Endothelial cell of umbilical vein (primary cell): Measurements from ENCODE around the gene MRPL55. TPM values are rescaled to one million over a fixed set of nuclear protein-coding genes. Genes with fewer than 3 reads are reported as not detected.

Experiments
- BruUV-seq: library from RNA; stranded (reverse); fragments of 400-500 nt; replicated peaks from 2 replicates; lab custom pipeline; 2021; lab: Mats Ljungman, UMichigan
- CTCF ChIA-PET: fragments of 300-600, 350-600 bp; sonication (Branson Sonifier 250); formaldehyde crosslinking; loops from one replicate; lab custom pipeline; 2021; ENCODE audit warnings: antibody characterized with exemption, inconsistent platforms; lab: Charles Lee
- POLR2A ChIA-PET: fragments of 300-600, 350-600 bp; sonication (Branson Sonifier 250); formaldehyde crosslinking; loops from one replicate; lab custom pipeline; 2021; ENCODE audit warnings: antibody characterized with exemption, inconsistent platforms; lab: Charles Lee
- DNase-seq: peaks from one replicate; pipeline ENCODE4 v3.0.0-alpha.2; 2011; ENCODE audit warnings: low read depth, low spot score
- FAIRE-seq: peaks from 2 replicates; lab custom pipeline; 2011; peaks lifted over from hg19 to GRCh38; lab: Jason Lieb, UNC
- H2AFZ ChIP-seq: 2 replicates; pipeline ENCODE4 v1.6.0; 2012; ENCODE audit warnings: low read depth, low read length, control low read depth, inconsistent platforms
- H3K27ac ChIP-seq: 2 replicates; pipeline ENCODE4 v1.5.1; 2011; ENCODE audit warnings: low read depth, mild to moderate bottlenecking, control low read depth, low read length, moderate library complexity; ENCODE audit not compliant: insufficient read depth
- H3K27me3 ChIP-seq, 2 experiments: 2 replicates each; pipeline versions ENCODE4 v1.6.0 to v1.6.1; 2011; ENCODE audit warnings: low read length in 2 of 2, mixed read lengths in 1 of 2; ENCODE audit not compliant: control insufficient read depth in 2 of 2, insufficient read depth in 2 of 2
- H3K36me3 ChIP-seq, 2 experiments: 2 replicates in 1 of 2; 3 replicates in 1 of 2; pipeline ENCODE4 v1.5.1; 2011; ENCODE audit warnings: low read length in 2 of 2, mild to moderate bottlenecking in 1 of 2, moderate library complexity in 1 of 2; ENCODE audit not compliant: control insufficient read depth in 2 of 2, insufficient read depth in 2 of 2; ENCODE audit errors: extremely low read depth in 1 of 2
- H3K4me1 ChIP-seq: 3 replicates; pipeline ENCODE4 v1.5.1; 2011; ENCODE audit warnings: mild to moderate bottlenecking, low read length; ENCODE audit not compliant: control insufficient read depth, insufficient read depth; ENCODE audit errors: extremely low read depth
- H3K4me2 ChIP-seq: 2 replicates; pipeline ENCODE4 v1.6.1; 2011; ENCODE audit warnings: low read length, control low read depth, mixed read lengths; ENCODE audit not compliant: insufficient read depth
- H3K4me3 ChIP-seq, 3 experiments: fragments of 200-600 bp in 1 of 3; sonication (generic), shearing (Covaris generic) in 1 of 3; replicated peaks in 1 of 3; 2 replicates each; pipeline ENCODE4 v1.5.1; 2011 to 2016; ENCODE audit warnings: control low read depth in 3 of 3, low read length in 3 of 3, mild to moderate bottlenecking in 2 of 3, inconsistent platforms in 1 of 3, low read depth in 1 of 3, moderate library complexity in 1 of 3; ENCODE audit not compliant: insufficient read depth in 1 of 3
- H3K79me2 ChIP-seq: 2 replicates; pipeline ENCODE4 v1.6.0; 2012; ENCODE audit warnings: low read length, inconsistent platforms; ENCODE audit not compliant: control insufficient read depth, insufficient read depth
- H3K9ac ChIP-seq: replicated peaks from 2 replicates; pipeline ENCODE3; 2011; ENCODE audit warnings: low read length, control low read depth; ENCODE audit not compliant: insufficient read depth; ENCODE audit errors: extremely low read depth
- H3K9me1 ChIP-seq: replicated peaks from 3 replicates; pipeline ENCODE4 v1.6.0; 2011; ENCODE audit warnings: mild to moderate bottlenecking, low read length; ENCODE audit not compliant: control insufficient read depth, insufficient read depth; ENCODE audit errors: extremely low read depth
- H3K9me3 ChIP-seq: replicated peaks from 2 replicates; pipeline ENCODE4 v1.5.1; 2012; ENCODE audit warnings: low read length, inconsistent platforms; ENCODE audit not compliant: control insufficient read depth, insufficient read depth
- H4K20me1 ChIP-seq: replicated peaks from 2 replicates; pipeline ENCODE3; 2011; ENCODE audit warnings: mild to moderate bottlenecking, low read length; ENCODE audit not compliant: control insufficient read depth, insufficient read depth; ENCODE audit errors: extremely low read depth
- CTCF ChIP-seq, 2 donors: IDR thresholded peaks; 1 replicate in 1 of 2; 2 replicates in 1 of 2; pipeline ENCODE4 v1.5.1; 2011; ENCODE audit warnings: low read length in 2 of 2, mild to moderate bottlenecking in 2 of 2, moderate library complexity in 2 of 2, control low read depth in 1 of 2, inconsistent platforms in 1 of 2, low read depth in 1 of 2; ENCODE audit not compliant: insufficient read depth in 1 of 2; ENCODE audit errors: extremely low read depth in 1 of 2
- EZH2 ChIP-seq: IDR thresholded peaks from 2 replicates; pipeline ENCODE4 v1.6.1; 2012; ENCODE audit warnings: borderline replicate concordance, low read depth, mild to moderate bottlenecking, moderate library complexity, low read length, inconsistent platforms; ENCODE audit not compliant: severe bottlenecking
- FOS ChIP-seq: IDR thresholded peaks from 2 replicates; pipeline ENCODE4 v1.6.1; 2011; ENCODE audit warnings: mild to moderate bottlenecking, low read length, moderate library complexity, borderline replicate concordance; ENCODE audit not compliant: insufficient read depth
- JUN ChIP-seq: IDR thresholded peaks from 2 replicates; pipeline ENCODE4 v1.6.1; 2011; ENCODE audit warnings: borderline replicate concordance, low read depth; ENCODE audit not compliant: insufficient read length, insufficient read depth
- MYC ChIP-seq: IDR thresholded peaks from one replicate; pipeline ENCODE4 v1.6.1; 2011; ENCODE audit warnings: mild to moderate bottlenecking, low read depth, low read length
- POLR2A ChIP-seq: IDR thresholded peaks from 2 replicates; pipeline ENCODE4 v1.6.1; 2012; ENCODE audit warnings: low read depth, mild to moderate bottlenecking, control low read depth, low read length
- POLR2AphosphoS5 ChIP-seq: IDR thresholded peaks from 2 replicates; pipeline ENCODE4 v1.6.1; 2012; ENCODE audit warnings: low read depth, mild to moderate bottlenecking, control low read depth, low read length, moderate library complexity; ENCODE audit not compliant: insufficient read depth
- dilution Hi-C: fragments of 300-500 bp; cut with MboI; formaldehyde crosslinking; loops from one replicate; pipeline ENCODE4 v1.15.0; 2019; ENCODE audit warnings: low sequenced_read_pairs; ENCODE audit not compliant: extremely low pct_ligation_motif_present
- intact Hi-C: fragments of 100-400 bp; cut with micrococcal nuclease; formaldehyde crosslinking; loops from one replicate; pipeline ENCODE4 v1.10.0; 2022
- polyA plus RNA-seq, 4 experiments: library from polyadenylated mRNA; depleted of rRNA in 3 of 4; stranded (reverse) in 3 of 4; unstranded in 1 of 4; fragments of >200 nt; gene quantifications; 2 replicates each; pipeline versions ENCODE4 v1.2.1 to v1.2.3, GENCODE V29; 2011 to 2012; ENCODE audit warnings: missing spikeins in 1 of 4
- total RNA-seq: library from RNA; stranded (reverse); gene quantifications from 2 replicates; pipeline ENCODE4 v1.2.3, GENCODE V29; 2021
- TF ChIP-seq, protein P1 (sequence below): IDR thresholded peaks from 2 replicates; pipeline ENCODE4 v1.6.1; 2011; ENCODE audit not compliant: insufficient read depth, insufficient read length

MRPL55 gene
- total and polyA plus RNA-seq, 2 donors (not counting 3 experiments of a cell fraction or from before 2014, with no cell fraction given) = 58.7 to 155 TPM

- CTCF ChIA-PET = interaction anchor here (0.5 kb wide), 1 partner anchor 109 kb away, joined by 3 read pairs; no protein-coding TSS in a partner anchor
- Histone ChIP-seq H3K9ac (no peak overlapping the region), H3K9me3 (no peaks in the 10 kb centered on the region), H3K27me3 (peaks cover 25 to 33% of the 10 kb centered on the region in 2 experiments), H3K79me2 (no peaks in the 10 kb centered on the region), H3K4me2 (no peak overlapping the region), H2AFZ (no peak overlapping the region), H4K20me1 (no peaks in the 10 kb centered on the region), H3K4me3 (no peak overlapping the region), H3K36me3 (no peaks in the 10 kb centered on the region), H3K9me1 (no peaks in the 10 kb centered on the region), H3K27ac (no peak overlapping the region), H3K4me1 (no peaks in the 10 kb centered on the region)
- POLR2A ChIA-PET = no interaction called here
- dilution Hi-C loops (no loop called here), intact Hi-C loops (no loop called here)
- TF ChIP-seq CTCF (IDR thresholded peaks at IDR 0.05; ENCODE audit: extremely low read depth in 1 of 2, insufficient read depth in 1 of 2, low read depth in 1 of 2, low read length in 2 of 2) = no peak
- TF ChIP-seq, protein P1, sequence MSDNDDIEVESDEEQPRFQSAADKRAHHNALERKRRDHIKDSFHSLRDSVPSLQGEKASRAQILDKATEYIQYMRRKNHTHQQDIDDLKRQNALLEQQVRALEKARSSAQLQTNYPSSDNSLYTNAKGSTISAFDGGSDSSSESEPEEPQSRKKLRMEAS = no peak
- TF ChIP-seq FOS = no peak
- TF ChIP-seq POLR2A = no peak
- no peak for TF ChIP-seq MYC
- no peak for TF ChIP-seq JUN
- peak; percentile 81 for TF ChIP-seq EZH2
- no peak for TF ChIP-seq POLR2AphosphoS5
- FAIRE-seq (no peak), DNase-seq (no peak)
- no TSS peak for BruUV-seq
Measured at GRCh38 chr1:228058949-228059633, 50.0 kb downstream of the MRPL55 start.
